Measurements from ENCODE around the gene LCP1.

LCP1 gene

GRCh38 chr13:46094478-46094877, 87.5 kb downstream of the LCP1 start:
- no peak for DNase-seq

- no peak for DNase-seq
Measured at GRCh38 chr13:46088821-46089562, 93.0 kb downstream of the LCP1 start.

- no peak for DNase-seq
Measured at GRCh38 chr13:46087481-46087880, 94.5 kb downstream of the LCP1 start.

GRCh38 chr13:46086985-46087384, 95.0 kb downstream of the LCP1 start:
- no peak for DNase-seq

GRCh38 chr13:46086421-46086922, 95.5 kb downstream of the LCP1 start:
- DNase-seq = no peak

- no peak for DNase-seq
Measured at GRCh38 chr13:46085737-46086136, 96.2 kb downstream of the LCP1 start.

GRCh38 chr13:46082324-46082723, 99.7 kb downstream of the LCP1 start:
- no peak for DNase-seq

- DNase-seq = no peak
Measured at GRCh38 chr13:46079770-46080169, 102.2 kb downstream of the LCP1 start.

GRCh38 chr13:46077265-46077664, 104.7 kb downstream of the LCP1 start:
- DNase-seq = no peak

- no peak for DNase-seq
Measured at GRCh38 chr13:46076827-46077226, 105.2 kb downstream of the LCP1 start.
